ENCODE results near the gene MICAL2.

Gene MICAL2

GRCh38 chr11:12232817-12233601 is 122.6 kb downstream of the MICAL2 start:
- DNase-seq (ENCODE audit: low spot score), result peak; percentile 84

GRCh38 chr11:12233602-12233925 is 123.2 kb downstream of the MICAL2 start:
- DNase-seq (ENCODE audit: low spot score), result no peak

GRCh38 chr11:12234221-12234620 is 123.8 kb downstream of the MICAL2 start:
- no peak for DNase-seq (ENCODE audit: low spot score)

- DNase-seq (ENCODE audit: low spot score), result no peak
Measured at GRCh38 chr11:12235080-12235479, 124.7 kb downstream of the MICAL2 start.

GRCh38 chr11:12235553-12235946 is 125.2 kb downstream of the MICAL2 start:
- DNase-seq (ENCODE audit: low spot score), result no peak

GRCh38 chr11:12235947-12236743 is 125.8 kb downstream of the MICAL2 start:
- DNase-seq (ENCODE audit: low spot score), result peak; percentile 75

GRCh38 chr11:12236744-12237101 is 126.3 kb downstream of the MICAL2 start:
- no peak for DNase-seq (ENCODE audit: low spot score)

GRCh38 chr11:12237381-12237784 is 127.0 kb downstream of the MICAL2 start:
- no peak for DNase-seq (ENCODE audit: low spot score)

- no peak for DNase-seq (ENCODE audit: low spot score)
Measured at GRCh38 chr11:12238420-12238819, 128.0 kb downstream of the MICAL2 start.

GRCh38 chr11:12239396-12239795 is 129.0 kb downstream of the MICAL2 start:
- DNase-seq (ENCODE audit: low spot score), result peak; percentile 14

GRCh38 chr11:12239804-12240371 is 129.5 kb downstream of the MICAL2 start:
- no peak for DNase-seq (ENCODE audit: low spot score)

- no peak for DNase-seq (ENCODE audit: low spot score)
Measured at GRCh38 chr11:12240677-12241076, 130.3 kb downstream of the MICAL2 start.

GRCh38 chr11:12241401-12241800 is 131.0 kb downstream of the MICAL2 start:
- no peak for DNase-seq (ENCODE audit: low spot score)

- DNase-seq (ENCODE audit: low spot score), result no peak
Measured at GRCh38 chr11:12241971-12242672, 131.7 kb downstream of the MICAL2 start.

- no peak for DNase-seq (ENCODE audit: low spot score)
Measured at GRCh38 chr11:12242966-12243365, 132.6 kb downstream of the MICAL2 start.

- no peak for DNase-seq (ENCODE audit: low spot score)
Measured at GRCh38 chr11:12243486-12243885, 133.1 kb downstream of the MICAL2 start.

- DNase-seq (ENCODE audit: low spot score), result no peak
Measured at GRCh38 chr11:12243911-12244550, 133.6 kb downstream of the MICAL2 start.

- no peak for DNase-seq (ENCODE audit: low spot score)
Measured at GRCh38 chr11:12245091-12245490, 134.7 kb downstream of the MICAL2 start.

- no peak for DNase-seq (ENCODE audit: low spot score)
Measured at GRCh38 chr11:12245549-12246016, 135.2 kb downstream of the MICAL2 start.

- DNase-seq (ENCODE audit: low spot score), result no peak
Measured at GRCh38 chr11:12246147-12246546, 135.8 kb downstream of the MICAL2 start.

GRCh38 chr11:12246989-12247388 is 136.6 kb downstream of the MICAL2 start:
- DNase-seq (ENCODE audit: low spot score), result no peak
